DOHH2 (cell line): ENCODE measurements around the gene SCFD2.

Source experiments
- H3F3A ChIP-seq: fragments of 200-600 bp; sonication (generic), shearing (Covaris generic); 2 replicates; pipeline ENCODE4 v1.6.0; 2016; ENCODE audit warnings: antibody characterized with exemption, mild to moderate bottlenecking; ENCODE audit not compliant: control insufficient read depth, insufficient read depth
- H3K27ac ChIP-seq: fragments of 200-600 bp; sonication (generic); 2 replicates; pipeline ENCODE4 v1.5.1; 2014; ENCODE audit warnings: low read depth, mild to moderate bottlenecking, low read length, moderate library complexity
- H3K27me3 ChIP-seq: fragments of 200-600 bp; sonication (generic); 2 replicates; pipeline ENCODE4 v1.6.1; 2014; ENCODE audit warnings: mild to moderate bottlenecking, low read length, mixed read lengths; ENCODE audit not compliant: control insufficient read depth
- H3K36me3 ChIP-seq: fragments of 200-600 bp; sonication (generic); 2 replicates; pipeline ENCODE4 v1.6.1; 2014; ENCODE audit warnings: mild to moderate bottlenecking, low read length, moderate library complexity, mixed read lengths; ENCODE audit not compliant: control insufficient read depth
- H3K4me1 ChIP-seq: fragments of 200-600 bp; sonication (generic); 2 replicates; pipeline ENCODE4 v1.6.1; 2014; ENCODE audit warnings: mild to moderate bottlenecking, low read length, mixed read lengths; ENCODE audit not compliant: control insufficient read depth
- H3K4me2 ChIP-seq: fragments of 200-600 bp; sonication (generic); 2 replicates; pipeline ENCODE4 v1.6.0; 2014; ENCODE audit warnings: mild to moderate bottlenecking, low read length, moderate library complexity
- H3K4me3 ChIP-seq: fragments of 200-600 bp; sonication (generic); 2 replicates; pipeline ENCODE4 v1.5.1; 2014; ENCODE audit warnings: mild to moderate bottlenecking, low read length, mixed read lengths
- H3K79me2 ChIP-seq: fragments of 200-600 bp; sonication (generic); 2 replicates; pipeline ENCODE4 v1.6.1; 2014; ENCODE audit warnings: mild to moderate bottlenecking, low read length, mixed read lengths; ENCODE audit not compliant: control insufficient read depth
- H3K9me2 ChIP-seq: fragments of 200-600 bp; sonication (generic); replicated peaks from 2 replicates; pipeline ENCODE4 v1.6.1; 2014; ENCODE audit warnings: mild to moderate bottlenecking, low read length, mixed read lengths; ENCODE audit not compliant: control insufficient read depth
- H3K9me3 ChIP-seq: fragments of 200-600 bp; sonication (generic); 2 replicates; pipeline ENCODE4 v1.6.1; 2014; ENCODE audit warnings: antibody characterized with exemption, low read length, mixed read lengths; ENCODE audit not compliant: control insufficient read depth, insufficient read depth
- H4K20me1 ChIP-seq: fragments of 200-600 bp; sonication (generic); 2 replicates; pipeline ENCODE4 v1.6.0; 2014; ENCODE audit warnings: low read depth, mild to moderate bottlenecking, antibody characterized with exemption, low read length, moderate library complexity; ENCODE audit not compliant: control insufficient read depth, insufficient read depth
- EZH2phosphoT487 ChIP-seq: fragments of 200-600 bp; sonication (generic); IDR thresholded peaks from 2 replicates; pipeline ENCODE4 v1.6.1; 2017; ENCODE audit warnings: borderline replicate concordance, mild to moderate bottlenecking, antibody characterized with exemption, low read length, moderate library complexity, mixed read lengths
- TF ChIP-seq, protein P1 (sequence below): fragments of 200-600 bp; sonication (generic); IDR thresholded peaks from one replicate; pipeline ENCODE4 v1.5.1; 2014; ENCODE audit warnings: antibody characterized with exemption, mild to moderate bottlenecking, low read depth, low read length; ENCODE audit not compliant: poor library complexity, severe bottlenecking

SCFD2 gene

DNA sequence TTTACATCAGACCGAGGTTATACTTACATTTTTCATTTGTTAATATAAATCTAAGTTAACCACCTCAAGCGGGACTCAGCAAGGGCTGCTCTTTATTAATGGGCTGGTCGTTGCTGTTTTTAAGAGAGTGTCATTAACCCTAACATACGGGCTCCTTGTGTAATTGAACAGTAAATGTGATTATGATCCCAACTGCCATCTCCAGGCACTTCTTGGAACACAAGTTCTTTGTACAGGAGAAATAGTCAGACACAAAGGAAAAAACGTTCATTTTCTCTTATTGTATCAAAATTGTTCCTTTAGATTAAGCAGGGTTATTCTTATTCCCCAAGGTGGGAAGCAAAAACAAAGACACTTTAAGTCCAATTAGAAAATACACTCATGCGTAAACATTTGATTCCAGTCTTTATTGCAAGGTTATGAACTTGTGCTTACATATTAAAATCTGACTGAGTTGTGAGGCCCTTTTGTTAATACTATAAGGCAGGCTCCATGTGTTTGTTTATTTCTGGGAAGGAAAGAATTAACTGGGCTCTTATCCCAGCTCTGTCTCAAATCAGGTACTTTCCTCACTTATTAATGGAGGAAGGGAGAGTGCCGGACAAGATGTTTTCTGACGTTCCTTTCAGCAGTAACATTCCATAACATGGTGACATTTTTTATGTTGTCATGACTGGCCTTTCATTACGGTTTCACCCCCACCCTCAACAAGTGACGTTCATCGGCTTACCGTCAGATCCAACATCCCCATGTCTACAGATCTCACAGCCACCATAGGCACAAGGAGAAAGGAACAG, 407.8 kb downstream of the SCFD2 start:
- no peaks in the 10 kb centered on the region for H4K20me1 ChIP-seq
- no peak overlapping the region for H3K27ac ChIP-seq
- H3K4me3 ChIP-seq, result no peak overlapping the region
- H3K79me2 ChIP-seq, result no peaks in the 10 kb centered on the region
- no peaks in the 10 kb centered on the region for H3K27me3 ChIP-seq
- no peaks in the 10 kb centered on the region for H3K9me3 ChIP-seq
- H3K36me3 ChIP-seq, result no peaks in the 10 kb centered on the region
- TF ChIP-seq, protein P1, sequence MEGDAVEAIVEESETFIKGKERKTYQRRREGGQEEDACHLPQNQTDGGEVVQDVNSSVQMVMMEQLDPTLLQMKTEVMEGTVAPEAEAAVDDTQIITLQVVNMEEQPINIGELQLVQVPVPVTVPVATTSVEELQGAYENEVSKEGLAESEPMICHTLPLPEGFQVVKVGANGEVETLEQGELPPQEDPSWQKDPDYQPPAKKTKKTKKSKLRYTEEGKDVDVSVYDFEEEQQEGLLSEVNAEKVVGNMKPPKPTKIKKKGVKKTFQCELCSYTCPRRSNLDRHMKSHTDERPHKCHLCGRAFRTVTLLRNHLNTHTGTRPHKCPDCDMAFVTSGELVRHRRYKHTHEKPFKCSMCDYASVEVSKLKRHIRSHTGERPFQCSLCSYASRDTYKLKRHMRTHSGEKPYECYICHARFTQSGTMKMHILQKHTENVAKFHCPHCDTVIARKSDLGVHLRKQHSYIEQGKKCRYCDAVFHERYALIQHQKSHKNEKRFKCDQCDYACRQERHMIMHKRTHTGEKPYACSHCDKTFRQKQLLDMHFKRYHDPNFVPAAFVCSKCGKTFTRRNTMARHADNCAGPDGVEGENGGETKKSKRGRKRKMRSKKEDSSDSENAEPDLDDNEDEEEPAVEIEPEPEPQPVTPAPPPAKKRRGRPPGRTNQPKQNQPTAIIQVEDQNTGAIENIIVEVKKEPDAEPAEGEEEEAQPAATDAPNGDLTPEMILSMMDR, result no peak
- TF ChIP-seq EZH2phosphoT487, result no peak
- no peaks in the 10 kb centered on the region for H3F3A ChIP-seq
- H3K4me2 ChIP-seq, result no peak overlapping the region
- no peaks in the 10 kb centered on the region for H3K9me2 ChIP-seq
- H3K4me1 ChIP-seq, result no peaks in the 10 kb centered on the region

DNA sequence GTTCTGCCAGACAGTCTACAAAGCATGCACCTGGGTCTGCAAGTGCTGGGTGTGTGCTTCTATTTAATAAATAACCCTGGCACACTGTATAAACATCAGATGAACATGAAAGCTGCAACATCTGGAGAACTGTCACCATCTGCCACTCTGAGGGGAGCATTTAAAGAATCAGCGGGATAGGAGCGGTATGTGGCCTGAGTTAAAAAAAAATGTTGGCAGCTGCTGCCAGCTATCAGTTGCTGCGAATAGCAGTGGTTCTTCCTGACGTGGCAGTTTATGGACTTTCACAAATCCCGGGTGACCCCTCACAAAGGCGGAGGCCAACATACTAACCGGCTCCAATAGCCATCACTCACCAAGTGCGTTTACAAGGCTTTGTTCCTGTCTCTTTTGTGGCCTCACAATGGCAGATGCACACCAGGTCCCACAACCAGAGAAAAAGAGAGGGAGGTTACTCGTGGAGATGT, 408.6 kb downstream of the SCFD2 start:
- H3K79me2 ChIP-seq, result no peaks in the 10 kb centered on the region
- no peak overlapping the region for H3K4me2 ChIP-seq
- H3K4me1 ChIP-seq, result no peaks in the 10 kb centered on the region
- H3K9me2 ChIP-seq, result no peaks in the 10 kb centered on the region
- no peaks in the 10 kb centered on the region for H3K27me3 ChIP-seq
- no peak overlapping the region for H3K27ac ChIP-seq
- H4K20me1 ChIP-seq, result no peaks in the 10 kb centered on the region
- TF ChIP-seq, protein P1, result no peak
- TF ChIP-seq EZH2phosphoT487, result no peak
- no peak overlapping the region for H3K4me3 ChIP-seq
- no peaks in the 10 kb centered on the region for H3F3A ChIP-seq
- no peaks in the 10 kb centered on the region for H3K36me3 ChIP-seq
- H3K9me3 ChIP-seq, result no peaks in the 10 kb centered on the region

DNA sequence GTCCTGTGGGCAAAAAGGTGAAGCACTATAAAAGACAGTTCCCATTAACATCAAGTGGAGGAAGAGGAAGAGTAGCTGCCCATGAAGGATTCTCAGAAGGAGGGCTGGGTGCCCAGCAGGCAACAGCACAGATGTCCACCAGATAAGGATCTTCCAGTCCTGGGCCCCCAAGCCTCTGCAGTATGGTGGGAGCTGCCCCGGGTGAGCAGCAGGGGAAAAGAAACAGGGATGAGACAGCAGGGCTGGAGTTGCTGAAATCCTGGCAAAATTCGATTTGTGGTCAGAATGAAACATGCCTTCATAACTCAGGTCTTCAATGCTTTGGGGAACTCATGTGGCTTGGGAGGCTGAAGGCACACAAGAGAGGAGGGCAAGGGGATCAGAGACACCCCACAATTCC, 409.2 kb downstream of the SCFD2 start:
- no peak overlapping the region for H3K27ac ChIP-seq
- H3K9me3 ChIP-seq, result no peaks in the 10 kb centered on the region
- H3K36me3 ChIP-seq, result no peaks in the 10 kb centered on the region
- H3K9me2 ChIP-seq, result no peaks in the 10 kb centered on the region
- TF ChIP-seq, protein P1, result no peak
- no peak for TF ChIP-seq EZH2phosphoT487
- no peaks in the 10 kb centered on the region for H3K4me1 ChIP-seq
- H3K79me2 ChIP-seq, result no peaks in the 10 kb centered on the region
- H3K4me2 ChIP-seq, result no peak overlapping the region
- no peaks in the 10 kb centered on the region for H3K27me3 ChIP-seq
- H4K20me1 ChIP-seq, result no peaks in the 10 kb centered on the region
- no peaks in the 10 kb centered on the region for H3F3A ChIP-seq
- no peak overlapping the region for H3K4me3 ChIP-seq
